GM12878 (cell line): ENCODE measurements around the gene PCAT6. TPM values are rescaled to one million over a fixed set of nuclear protein-coding genes. Genes with fewer than 3 reads are reported as not detected.

Experiments
- ATAC-seq: fragments of 200-7000 bp; cut with Tn5 transposase; 3 replicates; pipeline ENCODE4 v1.9.1; 2020; ENCODE audit warnings: mild to moderate bottlenecking, moderate library complexity
- BruUV-seq: library from RNA; stranded (reverse); fragments of 400-500 nt; replicated peaks from 2 replicates; lab custom pipeline; 2021; lab: Mats Ljungman, UMichigan
- CTCF ChIA-PET: fragments of 300-600 bp; sonication (Branson Sonifier 250); formaldehyde crosslinking; extraction: SDS; loops from one replicate; lab custom pipeline; 2021; ENCODE audit warnings: inconsistent platforms; lab: Yijun Ruan, JAX
- POLR2A ChIA-PET: fragments of 350-600 bp; formaldehyde crosslinking; extraction: SDS; loops from one replicate; lab custom pipeline; 2021; ENCODE audit warnings: inconsistent platforms; lab: Charles Lee
- RAD21 ChIA-PET: fragments of 300-600 bp; sonication (Branson Sonifier 250); formaldehyde crosslinking; loops from one replicate; lab custom pipeline; 2023; ENCODE audit warnings: antibody characterized with exemption; ENCODE audit not compliant: unreplicated experiment; lab: Charles Lee
- SMC1A ChIA-PET: fragments of 300-600 bp; sonication (Branson Sonifier 250); formaldehyde crosslinking; loops from one replicate; lab custom pipeline; 2023; ENCODE audit not compliant: unreplicated experiment, uncharacterized antibody; lab: Charles Lee
- DNase-seq: peaks from one replicate; pipeline ENCODE4 v3.0.0-alpha.2; 2011; ENCODE audit warnings: low read depth, low spot score
- FAIRE-seq: peaks from 3 replicates; lab custom pipeline; 2011; peaks lifted over from hg19 to GRCh38; lab: Jason Lieb, UNC
- H2AFZ ChIP-seq: 2 replicates; pipeline ENCODE4 v1.6.0; 2011; ENCODE audit warnings: low read depth, low read length, control low read depth; ENCODE audit not compliant: control insufficient read depth
- H3K27ac ChIP-seq: 2 replicates; pipeline ENCODE4 v1.5.1; 2011; ENCODE audit warnings: control low read depth; ENCODE audit not compliant: control insufficient read depth, insufficient read depth
- H3K27me3 ChIP-seq, 2 experiments: replicated peaks in 1 of 2; 2 replicates each; pipeline versions ENCODE4 v1.6.0 to v1.6.1; 2011; ENCODE audit warnings: low read length in 1 of 2; ENCODE audit not compliant: control insufficient read depth in 2 of 2, insufficient read depth in 2 of 2
- H3K36me3 ChIP-seq, 2 experiments: 2 replicates each; pipeline ENCODE4 v1.5.1; 2011; ENCODE audit warnings: low read length in 1 of 2; ENCODE audit not compliant: control insufficient read depth in 2 of 2, insufficient read depth in 2 of 2
- H3K4me1 ChIP-seq: 2 replicates; pipeline ENCODE4 v1.6.1; 2011; ENCODE audit warnings: mild to moderate bottlenecking, low read length, moderate library complexity, mixed read lengths; ENCODE audit not compliant: control insufficient read depth, insufficient read depth
- H3K4me2 ChIP-seq: 2 replicates; pipeline ENCODE4 v1.6.0; 2011; ENCODE audit warnings: control low read depth; ENCODE audit not compliant: control insufficient read depth, insufficient read depth
- H3K4me3 ChIP-seq: fragments of 200-600 bp; sonication (generic); 2 replicates; pipeline ENCODE4 v1.5.1; 2016
- H3K79me2 ChIP-seq: 2 replicates; pipeline ENCODE4 v1.6.0; 2011; ENCODE audit warnings: low read length; ENCODE audit not compliant: control insufficient read depth, insufficient read depth
- H3K9ac ChIP-seq: 2 replicates; pipeline ENCODE4 v1.8.0; 2011; ENCODE audit warnings: low read length, control low read depth, mixed read lengths; ENCODE audit not compliant: control insufficient read depth, insufficient read depth
- H3K9me3 ChIP-seq: replicated peaks from 3 replicates; pipeline ENCODE4 v1.5.1; 2011; ENCODE audit warnings: mild to moderate bottlenecking, low read length; ENCODE audit not compliant: control insufficient read depth, insufficient read depth
- H4K20me1 ChIP-seq: 2 replicates; pipeline ENCODE4 v1.6.0; 2011; ENCODE audit not compliant: control insufficient read depth, insufficient read depth
- CEBPZ ChIP-seq: fragments of 150-350 bp; IDR thresholded peaks from 2 replicates; pipeline ENCODE4 v1.6.1; 2016; ENCODE audit warnings: low read depth, low read length
- ELK1 ChIP-seq: IDR thresholded peaks from 2 replicates; pipeline ENCODE4 v1.6.1; 2012; ENCODE audit warnings: low read depth, low read length, improper control_type of control experiment
- ETV6 ChIP-seq, 2 experiments: fragments of 450-650 bp in 1 of 2; IDR thresholded peaks in 1 of 2; conservative IDR thresholded peaks in 1 of 2; 2 replicates each; pipeline ENCODE4 v1.6.1; 2014; ENCODE audit warnings: antibody characterized with exemption in 1 of 2, borderline replicate concordance in 1 of 2, low read depth in 1 of 2, mild to moderate bottlenecking in 1 of 2, moderate library complexity in 1 of 2
- IRF4 ChIP-seq: IDR thresholded peaks from 2 replicates; pipeline ENCODE4 v1.6.1; 2011; ENCODE audit warnings: low read depth, low read length
- TCF3 ChIP-seq: IDR thresholded peaks from 2 replicates; pipeline ENCODE4 v1.6.1; 2012; ENCODE audit warnings: low read depth, mild to moderate bottlenecking, low read length, borderline replicate concordance; ENCODE audit not compliant: insufficient read depth
- YBX1 ChIP-seq: fragments of 450-650 bp; IDR thresholded peaks from 2 replicates; pipeline ENCODE4 v1.6.1; 2016; ENCODE audit warnings: antibody characterized with exemption
- ZBTB4 ChIP-seq: fragments of 450-650 bp; formaldehyde crosslinking; IDR thresholded peaks from 2 replicates; pipeline ENCODE4 v1.4.0; 2022; ENCODE audit warnings: mild to moderate bottlenecking, moderate library complexity
- ZNF207 ChIP-seq: fragments of 450-650 bp; IDR thresholded peaks from 2 replicates; pipeline ENCODE4 v1.6.1; 2014; ENCODE audit warnings: antibody characterized with exemption, mild to moderate bottlenecking, borderline replicate concordance
- ZZZ3 ChIP-seq: IDR thresholded peaks from 2 replicates; pipeline ENCODE4 v1.6.1; 2011; ENCODE audit warnings: low read depth; ENCODE audit not compliant: control insufficient read depth, insufficient read length
- WGBS: methylation state at CpG from one replicate; pipeline ENCODE4 v1.1.6; 2016; ENCODE audit warnings: low lambda C conversion rate; ENCODE audit not compliant: insufficient replicate concordance, insufficient coverage; ENCODE audit errors: missing lambda C conversion rate; 5-methylcytosine and 5-hydroxymethylcytosine counted together
- in situ Hi-C: fragments of 300-500 bp; cut with MboI; formaldehyde crosslinking; loops from 9 replicates; pipeline ENCODE4 v1.14.3; 2018; ENCODE audit warnings: mixed read lengths
- intact Hi-C: fragments of 100-400 bp; cut with micrococcal nuclease; formaldehyde crosslinking; loops from one replicate; pipeline ENCODE4 v1.14.2; 2022; ENCODE audit not compliant: unreplicated experiment
- polyA plus RNA-seq, 11 experiments: library from polyadenylated mRNA; depleted of rRNA in 4 of 11; unstranded in 6 of 11; stranded (reverse) in 5 of 11; fragments of >200 nt; fragmentation: Nextera tagmentation in 4 of 11; fragmentation: Illumina TruSeq in 1 of 11; extraction: Ambion mirVana in 4 of 11; extraction: Trizol in 1 of 11; gene quantifications; 1 replicate in 1 of 11; 2 replicates in 10 of 11; pipeline versions ENCODE4 v1.2.1 to v1.2.3, GENCODE V29; 2011 to 2016; ENCODE audit warnings: inconsistent platforms in 2 of 11, missing spikeins in 2 of 11, low read depth in 1 of 11
- total RNA-seq, 4 experiments: library from RNA; depleted of rRNA in 3 of 4; stranded (reverse); fragments of >200 nt in 3 of 4; fragmentation: Illumina TruSeq in 1 of 4; extraction: Trizol in 1 of 4; gene quantifications; 2 replicates each; pipeline versions ENCODE4 v1.2.1 to v1.2.3, GENCODE V29; 2013 to 2021

Gene PCAT6
- total and polyA plus RNA-seq, 10 of the 15 experiments (the other 5 are each of a cell fraction or from before 2014, with no cell fraction given) = 0.16 to 0.83 (median 0.48) TPM; not detected in 4

DNA sequence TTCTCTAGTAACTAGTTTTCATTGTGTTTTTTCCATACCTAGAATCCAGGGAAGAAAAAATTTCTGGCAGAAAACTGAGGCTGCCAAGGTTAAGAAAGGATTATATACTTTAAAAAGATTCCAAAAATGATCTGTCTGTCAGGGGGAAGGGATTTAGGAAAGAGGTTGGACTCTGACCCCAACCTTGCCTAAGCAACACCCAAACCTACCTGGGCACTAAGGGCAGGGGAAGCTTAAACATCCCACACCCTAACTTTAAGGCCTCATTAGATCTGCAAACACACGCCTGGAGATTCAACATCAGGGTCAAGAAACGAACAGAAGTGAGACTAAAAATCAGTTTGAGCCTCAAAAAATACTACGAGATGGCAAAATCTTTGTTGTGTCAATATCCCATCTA is 22.0 kb upstream of the PCAT6 start:
- Histone ChIP-seq H3K27ac (no peak overlapping the region), H3K9ac (no peak overlapping the region), H3K79me2 (no peaks in the 10 kb centered on the region), H3K27me3 (no peaks in the 10 kb centered on the region), H3K4me2 (no peak overlapping the region), H3K4me3 (no peak overlapping the region), H3K9me3 (no peaks in the 10 kb centered on the region), H4K20me1 (no peaks in the 10 kb centered on the region), H3K4me1 (no peaks in the 10 kb centered on the region), H3K36me3 (no peaks in the 10 kb centered on the region), H2AFZ (no peak overlapping the region)
- in situ Hi-C loops (no loop called here), intact Hi-C loops (loop anchor here (10.0 kb wide), 1 partner anchor 64 kb away; no protein-coding TSS in a partner anchor)
- SMC1A ChIA-PET = no interaction called here
- no peak for ATAC-seq
- POLR2A ChIA-PET = no interaction called here
- TF ChIP-seq TCF3 (no peak), ZNF207 (no peak), YBX1 (no peak), ZZZ3 (no peak), IRF4 (no peak), CEBPZ (no peak), ETV6 (conservative IDR thresholded peaks at IDR 0.05 in 1 of 2, IDR thresholded peaks at IDR 0.05 in 1 of 2; ENCODE audit: borderline replicate concordance in 1 of 2, low read depth in 1 of 2) (no peak), ZBTB4 (CRISPR knock-in tag) (no peak), ELK1 (no peak)
- WGBS = 8% methylated on average over 3 of the region's 3 CpGs
- no TSS peak for BruUV-seq
- RAD21 ChIA-PET = no interaction called here
- FAIRE-seq = no peak
- DNase-seq = no peak
- CTCF ChIA-PET = no interaction called here
